HG03045 (cell line): ENCODE results near the gene GPR132.

Experiments used
- ATAC-seq: cut with Tn5 transposase; IDR thresholded peaks from one replicate; pipeline ENCODE4 v1.9.1; 2021; ENCODE audit warnings: mild to moderate bottlenecking, moderate library complexity; ENCODE audit not compliant: unreplicated experiment

GPR132 gene

GRCh38 chr14:105063056-105063455 is 2.2 kb downstream of the GPR132 start:
- ATAC-seq: no peak

GRCh38 chr14:105062048-105062433 is 3.2 kb downstream of the GPR132 start:
- ATAC-seq: no peak

GRCh38 chr14:105061428-105062047 is 3.7 kb downstream of the GPR132 start:
- no peak for ATAC-seq

GRCh38 chr14:105060751-105061427 is 4.3 kb downstream of the GPR132 start:
- no peak for ATAC-seq

GRCh38 chr14:105059925-105060565 is 5.2 kb downstream of the GPR132 start:
- ATAC-seq: no peak

- ATAC-seq: no peak
Measured at GRCh38 chr14:105059035-105059924, 6.0 kb downstream of the GPR132 start.

GRCh38 chr14:105058521-105059034 is 6.7 kb downstream of the GPR132 start:
- no peak for ATAC-seq

- no peak for ATAC-seq
Measured at GRCh38 chr14:105056303-105056831, 8.9 kb downstream of the GPR132 start.

GRCh38 chr14:105055736-105056302 is 9.4 kb downstream of the GPR132 start:
- ATAC-seq: no peak

- no peak for ATAC-seq
Measured at GRCh38 chr14:105055334-105055733, 9.9 kb downstream of the GPR132 start.

GRCh38 chr14:105053996-105054395 is 11.2 kb downstream of the GPR132 start:
- ATAC-seq: no peak

- ATAC-seq: no peak
Measured at GRCh38 chr14:105053421-105053820, 11.8 kb downstream of the GPR132 start.

GRCh38 chr14:105052110-105052458 is 13.1 kb downstream of the GPR132 start:
- no peak for ATAC-seq

- ATAC-seq: no peak
Measured at GRCh38 chr14:105051182-105052109, 13.8 kb downstream of the GPR132 start.

- ATAC-seq: no peak
Measured at GRCh38 chr14:105050551-105050897, 14.7 kb downstream of the GPR132 start.

- no peak for ATAC-seq
Measured at GRCh38 chr14:105049753-105050550, 15.3 kb downstream of the GPR132 start.

GRCh38 chr14:105047283-105048016 is 17.8 kb downstream of the GPR132 start:
- ATAC-seq: no peak

- no peak for ATAC-seq
Measured at GRCh38 chr14:105046891-105047282, 18.3 kb downstream of the GPR132 start.
